CD4-positive, alpha-beta T cell treated with Interferon alpha-2 for 1 hour (primary cell): ENCODE measurements around the gene MYB.
"Not testable (repeated sequence)": the region's sequence is repeated elsewhere in the genome, so short reads cannot be mapped to it uniquely, and the experiment has no call there.

ENCODE experiments used
- DNase-seq, 2 donors: peaks; one replicate each; pipeline ENCODE4 v3.0.0-alpha.2; 2020 to 2022

MYB gene

GRCh38 chr6:135180542-135181332 is at the start of gene MYB:
Gene MYB, plus strand, starts transcription at chr6:135181308. Its CDS starts 206 bp downstream, at chr6:135181514.
- DNase-seq = peak; percentile 70 to 82

- no peak for DNase-seq
Observed at GRCh38 chr6:135132776-135133175, 48.3 kb upstream of the MYB start.

GRCh38 chr6:135135835-135136234 is 45.3 kb upstream of the MYB start:
- DNase-seq = no peak

- DNase-seq = no peak
Observed at GRCh38 chr6:135137826-135138225, 43.3 kb upstream of the MYB start.

GRCh38 chr6:135141182-135141581 is 39.9 kb upstream of the MYB start:
- DNase-seq = no peak

- DNase-seq = no peak
Observed at GRCh38 chr6:135141728-135142127, 39.4 kb upstream of the MYB start.

GRCh38 chr6:135142232-135142631 is 38.9 kb upstream of the MYB start:
- DNase-seq = not testable (repeated sequence)

GRCh38 chr6:135144673-135145062 is 36.4 kb upstream of the MYB start:
- DNase-seq = no peak

GRCh38 chr6:135145063-135145800 is 35.9 kb upstream of the MYB start:
- peak in 1 of 2 donors; percentile 63 for DNase-seq

- DNase-seq = no peak
Observed at GRCh38 chr6:135146162-135146934, 34.8 kb upstream of the MYB start.

GRCh38 chr6:135147637-135148592 is 33.2 kb upstream of the MYB start:
- no peak for DNase-seq

- DNase-seq = no peak
Observed at GRCh38 chr6:135148889-135149288, 32.2 kb upstream of the MYB start.

GRCh38 chr6:135149376-135149775 is 31.7 kb upstream of the MYB start:
- no peak for DNase-seq

GRCh38 chr6:135150481-135150880 is 30.6 kb upstream of the MYB start:
- not testable (repeated sequence) for DNase-seq

- not testable (repeated sequence) for DNase-seq
Observed at GRCh38 chr6:135154125-135154524, 27.0 kb upstream of the MYB start.

GRCh38 chr6:135158397-135158796 is 22.7 kb upstream of the MYB start:
- no peak for DNase-seq

- DNase-seq = no peak
Observed at GRCh38 chr6:135159531-135159930, 21.6 kb upstream of the MYB start.

- DNase-seq = no peak
Observed at GRCh38 chr6:135161411-135162395, 19.4 kb upstream of the MYB start.

- DNase-seq = peak in 1 of 2 donors; percentile 52
Observed at GRCh38 chr6:135162678-135163439, 18.2 kb upstream of the MYB start.

GRCh38 chr6:135163440-135163738 is 17.7 kb upstream of the MYB start:
- DNase-seq = peak; percentile 62 to 71
